NCI-H345 (cell line): ENCODE measurements around the gene STK16.
"Not testable (repeated sequence)": the region's sequence is repeated elsewhere in the genome, so short reads cannot be mapped to it uniquely, and the experiment has no call there.

Source experiments
- DNase-seq: peaks from one replicate; lab custom pipeline; 2025; lab: John Stamatoyannopoulos, UW

STK16 gene, protein sequence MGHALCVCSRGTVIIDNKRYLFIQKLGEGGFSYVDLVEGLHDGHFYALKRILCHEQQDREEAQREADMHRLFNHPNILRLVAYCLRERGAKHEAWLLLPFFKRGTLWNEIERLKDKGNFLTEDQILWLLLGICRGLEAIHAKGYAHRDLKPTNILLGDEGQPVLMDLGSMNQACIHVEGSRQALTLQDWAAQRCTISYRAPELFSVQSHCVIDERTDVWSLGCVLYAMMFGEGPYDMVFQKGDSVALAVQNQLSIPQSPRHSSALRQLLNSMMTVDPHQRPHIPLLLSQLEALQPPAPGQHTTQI

GRCh38 chr2:219245148-219245898, at the start of gene STK16, which contains the start of gene GLB1L:
STK16 (plus strand) TSS chr2:219245479; CDS start chr2:219246000, 521 bp downstream.
GLB1L (minus strand) TSS chr2:219245444; CDS start chr2:219243573, 1,871 bp downstream.
- DNase-seq, result peak; percentile 90

- DNase-seq, result no peak
Measured at GRCh38 chr2:219197388-219197787, 47.9 kb upstream of the STK16 start.

- DNase-seq, result no peak
Measured at GRCh38 chr2:219198974-219199373, 46.3 kb upstream of the STK16 start.

- no peak for DNase-seq
Measured at GRCh38 chr2:219199470-219200211, 45.6 kb upstream of the STK16 start.

DNA sequence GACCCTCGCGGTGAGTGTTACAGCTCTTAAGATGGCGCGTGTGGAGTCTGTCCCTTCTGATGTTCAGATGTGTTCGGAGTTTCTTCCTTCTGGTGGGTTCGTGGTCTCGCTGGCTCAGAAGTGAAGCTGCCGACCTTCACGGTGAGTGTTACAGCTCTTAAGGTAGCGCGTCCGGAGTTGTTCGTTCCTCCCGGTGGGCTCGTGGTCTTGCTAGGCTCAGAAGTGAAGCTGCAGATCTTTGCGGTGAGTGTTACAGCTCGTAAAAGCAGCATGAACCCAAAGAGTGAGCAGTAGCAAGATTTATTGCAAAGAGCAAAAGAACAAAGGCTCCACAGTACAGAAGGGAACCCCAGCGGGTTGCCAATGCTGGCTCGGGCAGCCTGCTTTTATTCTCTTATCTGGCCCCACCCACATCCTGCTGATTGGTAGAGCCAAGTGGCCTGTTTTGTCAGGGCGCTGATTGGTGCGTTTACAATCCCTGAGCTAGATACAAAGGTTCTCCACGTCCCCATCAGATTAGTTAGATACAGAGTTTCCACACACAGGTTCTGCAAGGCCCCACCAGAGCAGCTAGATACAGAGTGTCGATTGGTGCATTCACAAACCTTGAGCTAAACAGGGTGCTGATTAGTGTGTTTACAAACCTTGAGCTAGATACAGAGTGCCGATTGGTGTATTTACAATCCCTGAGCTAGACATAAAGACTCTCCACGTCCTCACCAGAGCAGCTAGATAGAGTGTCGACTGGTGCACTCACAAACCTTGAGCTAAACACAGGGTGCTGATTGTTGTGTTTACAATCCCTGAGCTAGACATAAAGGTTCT, 44.6 kb upstream of the STK16 start:
- DNase-seq, result not testable (repeated sequence)

DNA sequence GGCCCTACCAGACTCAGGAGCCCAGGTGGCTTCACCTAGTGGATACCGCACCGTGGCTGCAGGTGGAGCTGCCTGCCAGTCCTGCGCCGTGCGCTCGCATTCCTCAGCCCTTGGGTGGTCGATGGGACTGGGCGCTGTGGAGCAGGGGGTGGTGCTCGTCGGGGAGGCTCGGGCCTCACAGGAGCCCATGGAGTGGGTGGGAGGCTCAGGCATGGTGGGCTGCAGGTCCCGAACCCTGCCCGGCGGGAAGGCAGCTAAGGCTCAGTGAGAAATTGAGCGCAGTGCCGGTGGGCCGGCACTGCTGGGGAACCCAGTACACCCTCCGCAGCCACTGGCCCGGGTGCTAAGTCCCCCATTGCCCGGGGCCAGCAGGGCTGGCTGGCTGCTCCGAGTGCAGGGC, 43.9 kb upstream of the STK16 start:
- not testable (repeated sequence) for DNase-seq

GRCh38 chr2:219204425-219205164, 40.7 kb upstream of the STK16 start:
- no peak for DNase-seq

DNA sequence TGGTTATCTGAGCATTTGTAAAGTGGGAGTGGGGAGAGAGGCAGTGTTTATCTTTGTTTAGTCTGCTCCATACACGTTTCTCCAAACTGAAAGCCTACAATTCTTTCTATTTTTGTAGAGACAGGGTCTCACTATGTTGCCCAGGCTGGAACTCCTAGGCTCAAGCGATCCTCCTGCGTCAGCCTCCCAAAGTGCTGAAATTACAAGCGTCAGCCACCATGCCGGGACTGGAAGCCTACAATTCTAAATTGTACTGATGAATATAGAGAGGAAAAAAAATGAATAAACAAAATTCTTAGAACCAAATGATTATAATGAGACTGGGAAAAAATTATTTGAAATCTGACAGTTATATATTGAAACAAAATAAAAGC, 40.1 kb upstream of the STK16 start:
- no peak for DNase-seq

GRCh38 chr2:219205981-219206327, 39.3 kb upstream of the STK16 start:
- no peak for DNase-seq

DNA sequence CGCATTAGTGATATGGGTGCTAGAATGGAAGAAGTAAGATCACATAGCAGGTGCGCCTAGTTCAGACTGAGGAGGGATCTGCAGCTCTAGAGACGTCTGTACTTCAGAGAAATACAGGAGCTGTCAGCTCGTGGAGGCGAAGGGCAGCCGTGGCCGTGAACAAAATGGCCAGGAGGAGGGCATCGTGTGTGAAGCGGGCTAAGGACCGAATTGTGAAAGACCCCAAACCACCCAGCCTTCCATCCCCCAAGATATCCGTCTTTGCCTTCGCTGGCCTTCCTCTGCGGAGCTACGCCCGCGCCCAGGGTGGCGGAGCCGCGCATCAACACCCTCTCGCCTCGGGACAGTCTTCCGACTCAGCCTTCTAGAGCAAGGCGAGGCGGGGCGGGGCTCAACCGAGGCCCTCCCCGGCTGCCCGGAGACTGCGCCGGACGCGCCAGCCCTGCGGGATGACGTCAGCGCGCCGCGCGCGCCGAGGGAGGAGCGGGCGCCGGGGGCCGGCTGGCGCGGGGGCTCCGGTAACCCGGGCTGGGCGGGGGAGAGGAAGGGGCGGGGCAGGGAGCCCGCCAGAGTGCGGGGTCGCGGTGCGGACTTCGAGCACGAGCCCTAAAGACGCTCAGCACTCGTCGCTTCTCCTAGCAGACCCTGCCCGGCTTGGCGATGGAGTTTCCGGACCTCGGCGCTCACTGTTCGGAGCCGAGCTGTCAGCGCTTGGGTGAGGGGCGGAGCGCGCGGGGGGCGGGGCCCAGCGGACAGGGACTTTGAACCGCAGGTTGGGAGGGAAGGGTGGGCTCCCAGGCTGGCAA, 38.7 kb upstream of the STK16 start, which contains the start of gene ZFAND2B:
Gene ZFAND2B, plus strand, starts transcription at position 455 of the 806 bp plus-strand sequence. Its CDS starts 206 bp downstream, at position 661.
- DNase-seq, result peak; percentile 95

DNA sequence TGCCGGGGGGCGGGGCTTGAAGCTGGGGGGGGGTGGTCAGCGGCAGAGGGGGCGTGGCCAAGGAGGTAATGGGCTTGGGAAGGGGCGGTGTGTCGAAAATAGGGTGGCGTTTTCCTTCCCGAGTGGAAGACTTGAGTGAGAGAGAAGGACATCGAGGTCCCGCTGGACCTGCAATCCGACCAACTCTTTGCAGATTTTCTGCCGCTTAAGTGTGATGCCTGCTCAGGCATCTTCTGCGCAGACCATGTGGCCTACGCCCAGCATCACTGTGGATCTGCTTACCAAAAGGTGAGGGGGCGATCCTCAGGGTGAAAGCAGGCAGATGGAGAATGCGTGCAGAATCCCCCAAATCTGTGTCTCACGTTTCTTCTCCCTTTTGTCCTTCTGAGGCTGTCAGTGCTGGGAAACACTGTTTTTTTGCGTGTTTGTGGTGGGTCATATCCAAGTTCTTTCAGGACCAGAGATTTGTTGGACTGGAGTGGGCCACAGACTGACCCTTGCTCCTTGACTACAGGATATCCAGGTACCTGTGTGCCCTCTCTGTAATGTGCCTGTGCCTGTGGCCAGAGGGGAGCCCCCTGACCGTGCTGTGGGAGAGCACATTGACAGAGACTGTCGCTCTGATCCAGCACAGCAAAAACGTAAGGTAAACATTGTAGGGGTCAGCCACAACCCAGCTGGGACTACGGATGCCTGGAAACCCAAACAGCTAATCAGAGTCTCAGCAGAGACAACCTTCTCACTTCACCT, 38.0 kb upstream of the STK16 start:
- no peak for DNase-seq

GRCh38 chr2:219207884-219208740, 37.2 kb upstream of the STK16 start:
- DNase-seq, result no peak

- no peak for DNase-seq
Measured at GRCh38 chr2:219209236-219210195, 35.8 kb upstream of the STK16 start.

GRCh38 chr2:219210196-219210885, 34.9 kb upstream of the STK16 start:
- no peak for DNase-seq

DNA sequence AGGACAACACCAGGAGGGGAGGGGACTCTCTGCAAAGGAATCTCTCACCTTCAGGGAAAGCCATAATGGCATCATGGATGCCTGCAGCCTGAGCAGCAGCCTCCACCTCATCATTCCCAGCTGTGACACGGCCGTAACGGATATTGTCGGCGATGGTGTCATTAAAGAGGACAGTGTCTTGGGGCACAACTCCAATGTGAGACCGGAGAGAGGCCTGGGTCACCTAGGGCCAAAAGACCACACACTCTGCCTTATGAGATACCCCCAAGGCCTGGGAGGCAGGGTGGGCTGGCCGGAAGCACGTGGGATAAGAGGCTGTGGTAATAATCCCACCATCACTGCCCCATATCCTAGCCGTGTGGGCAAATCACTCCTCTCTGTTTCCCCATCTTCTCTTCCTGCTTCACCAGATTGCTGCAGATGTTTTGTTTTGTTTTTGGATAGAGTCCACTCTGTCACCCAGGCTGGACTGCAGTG, 34.4 kb upstream of the STK16 start:
- no peak for DNase-seq

DNA sequence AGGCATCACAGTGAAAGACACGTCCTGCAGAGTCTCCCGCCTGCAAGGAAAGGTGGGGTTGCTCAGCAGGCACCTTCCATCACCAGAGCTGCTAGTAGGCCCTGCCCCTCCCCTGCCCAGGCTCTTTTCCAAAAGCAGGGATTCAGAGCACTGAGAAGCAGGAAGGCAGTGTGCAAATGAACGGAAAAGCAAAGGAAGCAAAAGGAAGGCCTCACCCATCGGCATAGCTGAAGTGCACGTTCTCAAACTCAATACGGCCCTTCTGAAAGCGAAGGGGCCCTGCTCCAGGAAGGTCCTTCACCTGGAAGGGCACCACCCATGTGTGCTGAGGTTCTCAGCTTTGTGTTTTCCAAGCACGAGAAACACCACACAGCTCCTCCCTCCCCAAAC, 32.3 kb upstream of the STK16 start:
- DNase-seq, result no peak
